Stimulated activated CD8-positive, alpha-beta memory T cell treated with anti-CD3 and anti-CD28 coated beads, Interleukin-2, amount 100 ng/mL, for 48 hours (primary cell): ENCODE measurements around the gene PRPF19.

Source experiments
- DNase-seq, 2 donors: peaks; one replicate each; pipeline ENCODE4 v3.0.0-alpha.2; 2020; ENCODE audit warnings: low read depth in 2 of 2

The PRPF19 gene

DNA sequence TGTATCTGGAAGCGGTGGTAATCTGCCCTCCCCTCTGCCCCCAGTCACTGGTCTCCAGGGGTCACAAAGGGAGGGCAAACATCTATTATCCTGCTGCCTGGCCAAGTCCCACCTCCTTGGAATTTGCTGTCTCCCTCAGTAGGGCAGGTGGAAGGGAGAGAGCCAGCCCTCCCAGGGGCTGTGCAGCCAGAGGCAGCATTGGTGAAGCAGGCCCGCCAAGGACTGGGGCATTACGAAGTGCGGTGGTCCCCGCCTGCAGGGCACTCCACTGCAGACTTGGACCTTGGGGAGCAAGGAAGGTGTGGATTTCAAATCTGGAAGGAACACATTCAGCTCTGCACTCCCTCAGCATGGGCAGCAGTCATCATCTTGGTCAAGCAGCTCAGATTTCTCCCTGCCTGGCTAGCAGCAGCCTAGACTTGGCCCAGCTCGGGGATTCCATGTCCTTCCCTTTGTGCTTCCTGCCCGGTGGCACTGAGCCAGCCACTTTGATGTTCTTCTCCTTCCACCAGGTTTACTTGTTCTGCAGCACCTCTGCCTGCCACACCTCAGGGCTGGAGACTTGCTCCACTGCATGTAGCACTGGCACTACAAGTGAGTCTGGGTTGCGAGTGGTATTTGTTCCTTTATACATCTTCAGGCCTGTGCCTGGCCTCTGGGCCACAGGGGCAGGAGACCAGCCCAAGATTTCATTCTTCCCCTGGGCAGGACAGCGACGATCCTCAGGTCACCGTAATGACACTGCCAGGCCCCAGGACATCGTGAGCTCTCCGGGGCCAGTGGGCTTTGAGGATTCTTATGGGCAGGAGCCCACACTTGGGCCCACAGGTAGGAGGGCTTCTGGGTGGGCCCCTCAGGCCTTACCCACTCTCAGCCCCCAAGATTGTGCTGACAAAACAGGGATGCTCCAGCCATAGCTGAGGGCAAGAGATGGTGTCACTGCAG is 31.7 kb downstream of the PRPF19 start:
- DNase-seq = no peak

DNA sequence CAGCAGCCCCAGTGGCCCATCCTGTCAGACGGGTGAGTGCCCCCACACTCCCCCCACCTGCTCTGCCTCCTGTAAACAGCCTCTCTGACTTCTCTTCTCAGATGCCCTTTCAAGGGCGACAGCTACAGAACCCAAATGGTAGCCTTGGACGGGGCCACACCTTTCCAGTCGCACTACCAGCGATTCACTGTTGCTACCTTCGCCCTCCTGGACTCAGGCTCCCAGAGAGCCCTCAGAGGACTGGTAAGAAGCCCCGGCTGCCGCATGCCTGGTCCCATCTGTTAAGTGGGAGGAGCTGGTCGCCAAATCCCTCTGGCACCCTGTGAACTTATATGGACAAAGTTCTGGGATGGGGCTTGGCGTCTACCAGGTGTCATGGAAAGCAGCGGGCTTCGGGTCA is 32.9 kb downstream of the PRPF19 start:
- no peak for DNase-seq

DNA sequence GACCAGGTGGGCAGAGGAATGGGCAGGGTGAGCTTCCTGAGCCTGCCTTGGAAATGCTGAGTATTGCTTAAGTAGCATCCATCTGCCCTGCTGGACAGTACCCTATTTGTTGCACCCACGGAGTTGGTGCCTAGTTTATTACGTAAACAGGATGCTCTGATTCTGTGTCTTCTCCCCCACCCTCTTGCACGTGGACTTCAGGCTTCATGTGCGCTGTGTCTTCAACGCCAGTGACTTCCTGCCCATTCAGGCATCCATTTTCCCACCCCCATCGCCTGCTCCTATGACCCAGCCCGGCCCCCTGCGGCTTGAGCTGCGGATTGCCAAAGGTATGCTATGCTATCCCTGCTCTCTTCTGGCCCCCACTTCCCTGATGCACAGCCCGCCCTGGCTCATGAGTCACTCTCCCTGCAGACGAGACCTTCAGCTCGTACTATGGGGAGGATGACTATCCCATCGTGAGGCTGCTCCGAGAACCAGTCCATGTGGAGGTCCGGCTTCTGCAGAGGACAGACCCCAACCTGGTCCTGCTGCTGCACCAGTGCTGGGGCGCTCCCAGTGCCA is 33.3 kb downstream of the PRPF19 start:
- DNase-seq = no peak

DNA sequence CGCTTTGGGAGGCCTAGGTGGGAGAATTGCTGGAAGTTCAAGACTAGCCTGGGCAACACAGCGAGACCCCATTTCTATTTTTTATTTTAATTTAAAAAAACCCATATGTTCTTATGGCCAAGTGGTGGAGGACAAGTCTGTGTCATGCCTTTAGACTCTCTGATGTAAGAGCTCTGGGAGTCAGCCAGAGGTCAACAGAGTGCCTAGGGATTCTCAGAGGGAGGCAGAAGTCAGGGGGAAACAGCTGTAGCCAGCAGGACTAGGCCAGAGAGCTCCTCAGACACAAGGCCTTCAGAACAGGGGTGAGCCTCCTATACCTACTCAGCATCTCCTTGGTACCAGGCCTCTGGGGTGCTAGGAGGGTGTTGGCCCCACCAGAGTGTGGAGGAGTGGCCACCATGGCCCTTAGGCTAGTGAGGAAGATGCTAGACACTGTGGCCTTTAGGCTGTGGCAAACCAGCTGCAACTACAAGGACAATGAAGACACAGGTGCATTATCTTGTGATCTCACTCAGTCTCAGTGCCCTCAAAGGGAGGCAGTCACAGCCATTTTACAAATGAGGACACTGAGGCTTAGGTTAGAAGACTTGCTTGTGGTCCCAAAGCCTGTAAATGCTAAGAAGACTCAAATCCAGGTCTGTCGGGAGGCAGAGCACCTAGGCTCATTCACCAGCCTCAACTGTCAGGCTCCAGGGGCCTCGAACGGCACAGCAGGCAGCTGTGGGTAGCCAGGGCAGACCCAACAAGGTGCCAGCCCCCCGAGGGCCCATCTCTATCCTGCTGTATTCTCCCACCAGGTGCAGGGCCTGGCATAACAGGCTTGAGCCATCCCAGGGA is 34.0 kb downstream of the PRPF19 start:
- no peak for DNase-seq

DNA sequence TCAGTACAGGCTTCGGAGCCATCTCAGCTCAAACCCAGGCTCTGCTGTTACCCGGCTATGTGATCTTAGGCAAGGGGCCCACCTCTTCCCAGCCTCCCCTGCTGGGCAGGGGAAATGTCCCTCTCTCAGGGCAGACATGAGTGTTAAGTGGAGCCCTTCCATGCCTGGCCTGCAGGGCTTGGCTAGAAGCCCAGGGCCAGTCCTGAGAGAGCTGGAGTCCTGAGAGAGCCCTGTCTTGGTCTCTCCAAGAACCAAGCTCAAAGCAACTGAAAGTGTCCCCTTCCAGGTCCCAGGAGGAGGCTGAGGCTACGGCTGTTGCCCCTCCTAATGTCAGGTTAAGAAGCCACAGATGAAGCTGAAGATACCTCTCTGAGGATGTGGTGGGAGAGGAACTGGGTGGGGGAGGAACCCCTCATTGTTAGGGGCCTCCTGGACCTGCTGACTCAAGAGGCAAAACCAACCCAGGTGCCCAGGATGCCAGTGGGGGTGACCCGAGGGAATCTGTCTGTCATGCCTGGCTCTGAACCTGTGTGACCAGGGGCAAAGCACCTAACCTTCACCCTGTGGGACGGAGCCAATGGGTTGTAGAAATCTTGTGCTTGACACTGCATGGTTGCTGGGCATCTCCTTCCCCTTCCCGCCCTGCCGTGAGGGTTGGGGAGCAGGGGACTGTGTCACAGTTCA is 34.9 kb downstream of the PRPF19 start:
- no peak for DNase-seq

DNA sequence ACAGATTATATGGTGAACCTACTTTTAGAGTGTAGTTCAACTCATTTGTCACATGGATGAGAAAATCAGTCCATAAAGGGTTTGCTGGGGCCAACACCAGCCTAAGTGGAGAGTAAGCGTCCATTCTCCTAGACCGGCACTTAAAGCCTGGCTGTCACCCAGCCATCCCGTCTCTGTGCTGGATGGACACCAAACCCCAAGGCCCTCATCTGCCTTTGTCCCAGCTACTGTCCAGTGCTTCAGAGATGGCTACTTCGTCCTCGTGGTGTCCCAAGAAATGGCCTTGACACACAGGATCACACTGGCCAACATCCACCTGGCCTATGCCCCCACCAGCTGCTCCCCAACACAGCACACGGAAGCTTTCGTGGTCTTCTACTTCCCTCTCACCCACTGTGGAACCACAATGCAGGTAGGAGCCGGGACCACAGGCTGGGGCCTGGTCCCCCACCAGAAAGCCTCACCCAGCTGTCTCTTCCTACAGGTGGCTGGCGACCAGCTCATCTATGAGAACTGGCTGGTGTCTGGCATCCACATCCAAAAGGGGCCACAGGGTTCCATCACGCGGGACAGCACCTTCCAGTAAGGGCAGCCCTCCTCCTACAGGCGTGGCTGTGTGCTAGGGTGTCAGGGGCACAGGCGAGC is 35.5 kb downstream of the PRPF19 start:
- DNase-seq = no peak

DNA sequence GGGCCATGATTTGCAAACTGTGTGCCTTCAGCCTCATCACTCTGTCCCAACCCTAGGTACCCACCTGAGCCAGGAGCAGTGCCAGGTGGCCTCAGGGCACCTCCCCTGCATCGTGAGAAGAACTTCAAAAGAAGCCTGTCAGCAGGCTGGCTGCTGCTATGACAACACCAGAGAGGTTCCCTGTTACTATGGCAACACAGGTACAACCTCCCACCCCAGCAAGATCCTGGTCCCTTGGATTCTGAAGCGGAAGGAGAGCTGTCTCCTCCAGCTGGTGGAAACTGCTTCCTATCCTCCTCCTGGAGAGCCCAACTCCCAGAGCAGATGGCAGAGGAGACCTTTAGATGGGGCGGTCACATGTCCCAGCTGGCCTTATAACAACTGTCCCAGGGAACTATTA is 36.1 kb downstream of the PRPF19 start:
- DNase-seq = no peak

DNA sequence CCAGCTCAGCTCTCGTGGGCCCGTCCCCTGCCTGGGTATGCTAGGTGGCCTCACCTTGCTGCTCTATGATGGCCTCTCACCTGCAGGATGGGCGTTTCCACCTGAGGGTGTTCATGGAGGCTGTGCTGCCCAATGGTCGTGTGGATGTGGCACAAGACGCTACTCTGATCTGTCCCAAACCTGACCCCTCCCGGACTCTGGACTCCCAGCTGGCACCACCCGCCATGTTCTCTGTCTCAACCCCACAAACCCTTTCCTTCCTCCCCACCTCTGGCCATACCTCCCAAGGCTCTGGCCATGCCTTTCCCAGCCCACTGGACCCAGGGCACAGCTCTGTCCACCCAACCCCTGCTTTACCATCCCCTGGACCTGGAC is 36.9 kb downstream of the PRPF19 start:
- no peak for DNase-seq

DNA sequence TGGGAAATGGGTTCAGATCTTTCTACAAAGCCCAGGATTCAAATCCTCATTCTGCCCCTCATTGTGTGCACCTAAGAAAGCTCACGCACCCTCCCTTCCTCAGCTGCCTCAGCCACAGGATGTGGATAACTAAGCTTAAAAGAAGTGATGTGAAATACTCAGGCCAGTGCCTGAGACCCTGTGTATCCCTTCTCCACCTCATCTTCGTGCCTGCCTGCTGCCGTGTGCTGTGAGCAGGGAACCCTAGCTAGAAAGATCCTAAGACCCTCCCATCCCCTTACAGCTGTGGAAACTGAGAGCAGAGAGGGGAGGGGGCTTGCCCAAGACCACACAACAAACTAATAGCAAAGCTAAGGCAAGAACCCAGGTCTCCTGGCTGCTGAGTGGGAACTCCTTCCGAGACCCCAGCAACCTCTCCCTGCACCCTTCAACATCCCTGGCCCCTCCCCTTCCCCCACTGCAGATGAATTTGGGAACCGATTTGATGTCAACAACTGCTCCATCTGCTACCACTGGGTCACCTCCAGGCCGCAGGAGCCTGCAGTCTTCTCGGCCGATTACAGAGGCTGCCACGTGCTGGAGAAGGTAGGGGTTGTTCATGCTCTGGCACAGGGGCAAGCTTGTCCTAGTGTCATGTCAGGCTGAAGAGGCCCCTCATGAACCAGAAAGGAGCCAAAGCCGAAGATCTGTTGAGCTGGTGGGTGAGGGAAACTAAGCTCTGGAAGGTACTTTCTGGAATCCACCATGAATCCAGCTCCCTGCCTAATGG is 37.5 kb downstream of the PRPF19 start:
- DNase-seq = no peak

DNA sequence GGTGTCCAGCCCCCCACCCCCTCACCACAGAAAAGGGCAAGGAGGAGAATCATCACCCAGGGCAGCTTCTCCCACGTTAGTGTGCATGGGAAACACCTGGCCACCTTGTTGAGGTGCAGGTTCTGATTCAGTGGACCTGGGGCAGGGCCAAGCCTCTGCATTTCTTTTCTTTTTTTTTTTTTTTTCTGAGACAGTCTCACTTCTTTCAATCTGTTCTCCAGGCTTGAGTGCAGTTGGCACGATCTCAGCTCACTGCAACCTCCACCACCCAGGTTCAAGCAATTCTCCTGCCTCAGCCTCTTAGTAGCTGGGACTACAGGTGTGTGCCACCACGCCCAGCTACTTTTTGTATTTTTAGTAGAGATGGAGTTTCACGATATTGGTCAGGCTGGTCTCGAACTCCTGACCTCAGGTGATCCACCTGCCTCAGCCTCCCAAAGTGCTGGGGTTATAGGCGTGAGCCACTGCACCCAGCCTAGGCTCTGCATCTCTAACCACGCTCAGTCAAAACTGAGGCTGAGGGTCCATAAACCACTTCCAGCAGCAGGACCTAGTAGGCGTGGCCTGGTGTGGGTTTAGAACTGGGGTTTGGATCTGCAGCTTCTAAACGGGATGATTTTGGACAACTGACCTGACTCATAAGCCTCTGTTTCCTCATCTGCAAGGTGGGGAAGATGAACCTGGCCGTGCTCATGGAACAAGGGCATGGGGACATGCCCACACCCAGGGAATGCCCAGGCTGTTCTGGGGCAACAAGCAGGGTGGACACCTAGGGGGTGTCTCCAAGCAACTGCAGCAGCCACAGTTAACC is 38.3 kb downstream of the PRPF19 start:
- DNase-seq = no peak

DNA sequence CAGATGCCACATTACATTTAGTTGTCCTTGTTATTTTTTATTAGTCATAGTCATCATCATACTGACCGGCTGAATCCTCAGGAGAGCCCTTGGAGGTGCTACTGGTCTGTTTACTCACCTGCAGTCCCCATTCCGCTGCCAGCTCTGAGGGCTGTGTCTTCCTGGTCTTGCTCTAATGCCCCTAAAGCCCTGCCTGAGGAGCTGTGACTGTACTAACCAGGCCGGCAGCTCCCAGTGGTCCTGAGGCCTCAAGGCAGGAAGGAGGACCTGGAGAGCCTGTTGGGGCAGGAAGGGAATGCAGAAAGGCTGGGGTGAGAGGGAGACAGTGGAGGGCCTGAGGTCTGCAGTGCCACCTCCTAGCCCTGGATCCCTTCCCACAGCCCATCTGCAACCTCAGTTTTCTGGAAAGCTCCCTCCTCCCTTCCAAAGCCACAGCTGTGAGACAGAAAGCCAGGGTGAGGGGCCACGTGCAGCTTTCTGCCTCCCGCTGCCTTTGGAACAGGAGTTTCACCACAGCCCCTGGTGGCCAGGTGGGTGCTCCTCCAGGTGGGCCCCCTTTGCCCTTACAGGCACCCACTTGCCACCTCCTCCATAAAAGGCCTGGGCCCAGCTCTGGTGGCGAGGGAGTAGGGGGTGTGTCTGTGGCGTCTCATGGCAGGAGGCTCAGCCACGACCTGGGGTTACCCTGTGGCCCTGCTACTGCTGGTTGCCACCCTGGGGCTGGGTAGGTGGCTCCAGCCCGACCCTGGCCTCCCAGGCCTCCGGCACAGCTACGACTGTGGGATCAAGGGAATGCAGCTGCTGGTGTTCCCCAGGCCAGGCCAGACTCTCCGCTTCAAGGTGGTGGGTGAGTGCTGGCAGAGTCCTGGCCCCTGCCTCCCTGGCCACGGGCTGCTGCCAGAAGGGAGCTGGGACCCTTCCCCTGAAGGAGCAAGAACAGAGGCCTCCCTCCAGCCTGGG is 39.2 kb downstream of the PRPF19 start, which contains the start of gene ZP1:
Gene ZP1, plus strand, starts transcription at position 632 of the 960 bp plus-strand sequence. Its CDS starts 20 bp downstream, at position 652.
- DNase-seq = no peak

DNA sequence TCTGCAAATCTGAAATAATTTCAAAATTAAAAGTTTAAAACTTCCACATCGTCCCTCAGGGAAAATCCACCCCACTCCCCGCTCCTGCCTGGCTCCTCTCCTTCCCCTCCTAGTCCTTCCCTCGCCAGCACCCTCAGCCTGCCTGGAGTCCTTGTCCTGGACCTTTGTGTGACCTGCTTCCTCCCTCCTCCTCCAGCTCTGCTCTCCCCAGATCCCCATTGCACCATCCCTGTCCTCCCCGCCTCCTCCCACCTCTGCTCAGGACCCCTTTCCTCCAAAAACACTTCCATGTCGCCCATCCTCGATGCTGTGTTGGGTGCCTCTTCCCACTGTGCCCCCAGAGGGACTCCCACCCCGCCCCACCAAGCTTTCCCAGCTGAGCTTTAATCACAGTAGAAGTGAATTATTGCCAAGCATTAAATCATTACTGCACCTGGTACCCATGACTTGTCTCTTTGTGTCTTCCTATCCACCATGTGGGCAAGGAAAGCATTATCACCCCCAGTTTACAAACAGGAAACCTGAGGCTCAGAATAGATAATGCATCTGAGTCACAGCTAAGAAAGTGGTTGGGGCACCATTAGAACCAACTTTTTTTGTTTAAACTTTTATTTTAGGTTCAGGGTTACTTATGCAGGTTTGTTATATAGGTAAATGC is 41.4 kb downstream of the PRPF19 start:
- DNase-seq = no peak

DNA sequence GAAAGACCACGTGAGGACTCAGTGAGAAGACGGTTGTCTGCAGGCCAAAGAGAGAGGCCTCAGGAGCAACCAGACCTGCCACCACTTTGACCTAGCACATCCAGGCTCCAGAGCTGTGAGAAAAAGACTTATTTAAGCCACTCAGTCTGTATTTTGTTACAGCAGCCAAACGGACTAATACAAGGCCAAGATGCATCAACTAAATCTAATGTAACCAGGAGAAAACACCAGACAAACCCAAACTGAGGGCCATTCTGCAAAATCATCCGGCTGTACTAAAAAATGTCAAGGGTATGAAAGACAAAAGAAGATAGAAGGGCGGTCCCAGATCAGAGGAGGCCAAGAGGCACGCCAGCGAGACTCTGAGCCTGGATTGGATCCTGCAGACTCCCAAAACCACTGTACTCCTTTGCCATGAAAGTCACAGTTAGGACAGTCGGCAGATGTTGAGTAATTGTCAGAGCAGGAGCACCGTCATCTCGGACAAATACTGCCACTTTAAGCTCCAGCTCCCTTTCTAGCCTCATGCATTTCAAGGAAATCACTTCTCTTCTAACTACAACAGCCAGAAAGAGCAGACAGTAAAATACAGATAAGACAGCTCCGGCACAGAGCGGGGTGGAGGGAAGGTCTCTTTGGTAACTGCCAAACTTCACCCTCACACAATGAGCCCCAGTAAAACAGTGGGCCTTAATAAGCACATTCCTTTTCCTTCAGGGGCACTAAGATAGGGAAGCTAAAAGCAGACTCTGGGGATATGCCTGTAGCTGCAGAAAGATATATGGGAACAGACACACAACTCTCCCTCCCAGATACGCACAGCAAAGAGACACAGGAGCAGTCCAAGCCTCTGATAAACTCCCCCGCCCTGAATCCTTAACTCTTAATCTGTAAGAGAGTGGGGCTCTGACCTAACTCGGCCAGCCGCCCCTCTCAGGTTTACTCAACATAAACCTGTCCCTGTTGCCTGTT is 42.5 kb downstream of the PRPF19 start:
- DNase-seq = no peak

DNA sequence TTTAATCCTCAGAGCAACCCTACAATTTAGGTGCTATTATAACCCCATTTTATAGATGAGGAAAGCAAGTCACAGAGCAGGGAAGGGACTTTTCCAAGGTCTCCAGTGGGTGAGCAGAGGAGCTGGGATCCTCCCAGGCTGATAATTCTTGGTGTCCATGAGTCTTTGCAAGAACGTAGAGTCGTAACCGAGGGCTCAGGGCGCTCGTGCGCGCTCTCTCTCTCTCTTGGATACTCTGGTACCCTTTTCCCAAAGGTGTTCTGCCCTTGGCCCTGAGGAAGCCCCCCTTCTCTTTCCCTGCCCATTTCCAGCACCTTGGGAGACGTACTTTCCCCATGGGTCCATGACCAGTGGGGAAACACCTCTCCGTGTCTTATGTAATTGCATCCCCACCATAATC is 44.2 kb downstream of the PRPF19 start:
- DNase-seq = no peak

DNA sequence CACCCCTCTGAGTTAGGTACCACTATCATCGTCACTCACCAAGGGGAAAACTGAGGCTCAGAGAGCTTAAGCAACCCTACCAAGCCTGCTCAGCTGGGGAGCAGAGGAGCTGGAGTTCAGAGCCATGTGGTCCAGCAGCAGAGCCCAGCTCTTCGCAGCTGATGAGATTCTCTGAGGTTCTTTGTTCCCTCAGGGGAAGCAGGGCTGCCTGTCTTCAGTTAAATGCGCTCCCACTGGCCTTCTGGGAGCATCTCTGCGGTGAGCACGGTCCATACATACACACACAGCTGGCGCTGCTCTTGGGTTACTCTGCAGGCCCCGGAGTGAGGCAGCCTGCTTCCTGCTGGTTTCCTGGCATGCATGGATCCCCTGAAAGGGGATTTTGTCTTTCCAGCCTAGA is 45.4 kb downstream of the PRPF19 start:
- no peak for DNase-seq

DNA sequence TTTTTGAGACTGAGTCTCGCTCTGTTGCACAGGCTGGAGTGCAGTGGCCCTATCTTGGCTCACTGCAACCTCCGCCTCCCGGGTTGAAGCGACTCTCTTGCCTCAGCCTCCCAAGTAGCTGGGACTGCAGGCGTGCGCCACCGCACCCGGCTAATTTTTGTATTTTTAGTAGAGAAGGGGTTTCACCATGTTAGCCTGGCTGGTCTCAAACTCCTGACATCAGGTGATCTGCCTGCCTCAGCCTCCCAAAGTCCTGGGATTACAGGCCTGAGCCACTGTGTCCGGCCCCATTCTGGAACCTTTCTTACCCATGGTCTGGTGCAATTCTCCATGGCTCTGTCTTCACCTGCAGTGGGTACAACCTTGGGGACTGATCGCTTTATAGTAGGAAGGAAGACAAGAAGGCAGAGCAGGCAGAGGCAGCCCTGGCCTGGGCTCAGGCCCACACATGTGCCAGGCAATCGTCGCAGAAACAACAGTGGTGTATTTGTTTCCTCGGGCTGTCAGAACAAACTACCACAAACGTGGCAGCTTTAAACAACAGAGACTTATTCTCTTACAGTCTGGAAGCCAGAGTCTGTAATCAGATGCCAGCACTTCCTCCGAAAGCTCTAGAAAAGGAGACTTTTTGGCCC is 46.7 kb downstream of the PRPF19 start:
- no peak for DNase-seq
